GM19395 (cell line): Measurements from ENCODE around the gene HCFC1.

Experiments
- ATAC-seq: cut with Tn5 transposase; IDR thresholded peaks from one replicate; pipeline ENCODE4 v1.9.1; 2021; ENCODE audit warnings: mild to moderate bottlenecking, moderate library complexity; ENCODE audit not compliant: unreplicated experiment

HCFC1 gene

DNA sequence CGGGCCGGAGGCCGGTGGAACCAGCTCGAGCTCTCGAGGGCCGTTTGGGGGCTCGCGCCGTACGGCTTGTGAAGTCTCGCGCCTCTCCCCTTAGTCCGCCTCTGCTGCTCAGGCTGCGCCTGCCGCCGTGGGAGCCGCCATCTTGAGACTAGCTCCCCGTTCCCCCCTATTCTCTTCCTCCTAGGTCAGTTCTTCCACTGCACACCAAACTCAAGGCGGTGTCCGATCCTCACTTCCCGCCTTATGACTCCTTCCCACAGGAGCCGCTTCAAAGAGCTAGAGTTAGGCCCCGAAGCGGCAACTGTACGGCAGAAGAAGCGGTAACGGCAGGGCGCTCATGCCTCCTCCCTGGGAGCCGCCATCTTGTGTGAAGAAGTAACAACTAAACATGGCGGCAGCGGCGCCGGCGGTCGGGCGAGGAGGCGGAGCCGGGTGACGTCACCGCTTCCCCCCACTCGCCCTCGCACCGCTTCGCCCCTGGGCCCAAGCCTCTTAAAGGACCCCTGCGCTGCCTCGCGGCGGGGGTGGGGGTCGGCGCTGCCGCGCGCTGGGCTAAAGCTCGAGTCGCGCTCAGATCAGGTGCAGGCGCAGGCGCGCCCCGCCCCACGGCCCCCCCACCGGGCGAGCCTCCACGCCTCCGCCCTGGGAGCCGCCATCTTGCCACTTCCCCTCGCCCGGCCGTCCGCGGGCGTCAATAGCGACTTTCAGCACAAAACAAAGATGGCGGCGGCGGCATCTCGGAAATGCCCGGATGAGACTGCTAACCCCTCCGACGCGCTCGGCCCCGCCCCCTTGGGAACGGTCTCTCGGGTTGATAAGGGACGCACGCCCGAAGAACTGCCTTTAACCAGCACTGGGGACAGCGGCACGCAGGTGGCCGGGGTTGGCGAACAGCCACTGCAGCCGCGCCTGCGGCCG lies at the start of gene HCFC1:
HCFC1 (minus strand) TSS at position 369 of the 918 bp plus-strand sequence. CDS start 978 bp downstream, outside the sequence.
- ATAC-seq: peak; percentile 56

DNA sequence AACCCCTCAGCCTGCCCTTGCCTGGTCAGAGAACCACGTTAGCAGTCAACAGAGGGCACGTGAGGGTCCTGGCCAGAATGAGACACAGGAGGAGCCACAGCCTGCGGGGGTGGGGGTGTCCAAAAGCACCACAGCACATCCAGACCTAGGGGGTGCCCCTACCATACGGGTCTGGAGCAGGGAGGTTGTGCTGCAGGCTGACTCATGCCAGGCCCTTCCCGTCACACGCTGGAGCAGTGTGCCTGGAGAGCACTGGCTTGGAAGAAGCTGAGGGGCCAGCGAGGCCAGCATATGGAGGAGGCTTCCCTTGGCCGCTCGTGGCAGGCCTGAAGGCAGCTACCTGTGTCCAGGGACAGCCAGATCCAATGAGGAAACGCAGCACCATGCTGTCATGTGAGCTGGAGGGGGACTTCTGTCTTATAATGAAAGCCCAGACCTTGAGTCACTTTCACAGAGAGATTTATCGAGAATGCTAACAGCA lies 49.6 kb upstream of the HCFC1 start:
- no peak for ATAC-seq

DNA sequence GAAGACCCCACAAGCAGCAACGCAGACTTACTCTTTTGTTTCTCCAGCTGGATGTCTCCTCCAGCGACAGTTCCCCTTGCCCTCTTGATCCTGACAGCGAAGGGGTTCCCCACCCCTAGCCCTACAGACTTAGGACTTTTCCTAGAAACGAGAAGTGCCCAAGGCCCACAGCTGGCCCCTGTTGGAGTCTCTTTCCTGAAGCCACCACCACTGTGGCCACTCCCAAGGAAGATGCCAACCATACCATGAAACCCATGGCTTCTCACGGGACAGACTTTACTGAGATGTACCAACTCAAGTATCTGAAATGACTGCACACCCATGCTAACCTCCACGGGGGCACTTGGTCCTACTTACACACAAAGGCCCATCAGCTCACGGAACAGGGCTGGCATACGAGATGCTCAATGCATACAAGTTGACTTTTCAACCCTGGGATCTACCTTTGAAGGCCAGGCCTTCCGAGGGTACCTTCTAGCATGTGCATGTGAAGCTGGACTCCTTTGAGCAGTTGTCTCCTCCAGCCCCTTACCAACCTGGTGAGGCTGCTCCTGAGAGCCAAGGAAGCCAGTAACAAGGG lies 49.0 kb upstream of the HCFC1 start:
- peak; percentile 9 for ATAC-seq

DNA sequence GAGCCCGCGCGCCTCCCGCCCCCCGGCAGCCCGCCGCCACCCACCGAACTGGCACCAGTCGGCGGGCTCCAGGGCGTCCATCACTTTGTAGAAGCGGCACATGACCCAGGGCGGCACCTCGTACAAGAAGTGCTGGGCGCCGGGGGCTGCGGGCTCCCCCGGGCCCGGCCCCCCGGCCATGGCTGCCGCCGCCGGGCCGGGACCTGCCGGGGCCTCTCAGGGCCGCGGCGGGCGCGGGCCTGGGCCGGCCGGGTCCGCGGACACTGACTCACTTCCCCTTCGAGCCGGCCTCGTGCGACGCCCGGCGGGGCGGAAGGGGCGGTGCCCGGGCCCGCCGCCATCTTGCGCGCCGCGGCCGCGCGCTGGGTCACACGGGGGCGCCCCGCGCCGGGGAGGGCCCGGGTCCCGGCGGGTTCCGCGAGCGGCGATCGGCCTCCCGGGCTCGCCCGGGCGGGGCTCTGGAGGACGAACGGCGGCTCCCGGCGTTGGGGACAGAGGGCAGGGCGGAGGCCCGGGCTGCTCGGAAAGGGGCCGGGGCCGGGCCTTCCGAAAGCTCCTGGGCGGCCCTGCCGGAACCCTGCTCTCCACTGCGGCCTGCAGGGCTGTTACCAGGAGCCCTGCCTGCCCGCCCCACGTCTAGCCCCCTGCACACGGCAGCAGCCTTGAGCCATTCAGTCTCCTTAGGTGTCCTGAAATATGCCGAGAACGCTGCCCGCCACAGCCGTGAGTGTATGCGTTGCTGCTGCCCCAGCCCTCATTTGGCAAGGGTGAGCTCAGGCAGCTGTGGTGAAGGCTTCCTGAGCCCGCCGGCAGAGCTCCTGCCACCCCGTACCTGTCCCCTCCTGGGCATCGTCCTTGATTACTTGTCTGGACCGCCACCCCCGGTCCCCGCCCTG lies 48.3 kb upstream of the HCFC1 start, which contains the start of gene IRAK1:
IRAK1 (minus strand) TSS at position 270 of the 896 bp plus-strand sequence; CDS start at position 180, 90 bp downstream.
- peak; percentile 55 for ATAC-seq

DNA sequence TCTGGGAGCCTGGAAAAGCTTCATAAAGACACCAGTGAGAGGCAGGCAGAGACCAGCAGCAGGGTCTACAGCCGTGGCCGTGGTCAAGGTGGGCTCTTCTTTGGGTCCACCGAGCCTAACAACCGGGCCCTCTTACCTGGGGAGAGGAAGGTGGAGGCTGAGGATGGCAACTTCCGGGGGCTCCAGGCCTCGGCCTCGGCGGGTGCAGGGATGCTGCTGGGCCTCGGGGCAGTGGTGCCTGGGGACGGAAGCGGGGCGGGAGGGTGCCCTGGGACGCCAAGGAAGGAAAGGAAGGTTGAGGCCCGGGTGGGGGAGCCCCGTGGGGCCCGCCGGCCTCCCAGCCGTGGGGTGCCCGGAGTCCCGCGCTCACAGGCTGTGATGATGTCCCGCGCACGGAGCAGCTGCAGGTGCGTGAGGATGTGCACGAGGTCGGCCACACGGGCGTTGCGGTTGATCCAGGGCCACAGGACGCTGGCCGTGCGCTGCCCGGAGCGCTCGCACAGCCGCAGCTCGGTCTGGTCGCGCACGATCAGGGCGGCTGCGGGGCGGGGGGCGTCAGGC lies 47.5 kb upstream of the HCFC1 start:
- no peak for ATAC-seq

DNA sequence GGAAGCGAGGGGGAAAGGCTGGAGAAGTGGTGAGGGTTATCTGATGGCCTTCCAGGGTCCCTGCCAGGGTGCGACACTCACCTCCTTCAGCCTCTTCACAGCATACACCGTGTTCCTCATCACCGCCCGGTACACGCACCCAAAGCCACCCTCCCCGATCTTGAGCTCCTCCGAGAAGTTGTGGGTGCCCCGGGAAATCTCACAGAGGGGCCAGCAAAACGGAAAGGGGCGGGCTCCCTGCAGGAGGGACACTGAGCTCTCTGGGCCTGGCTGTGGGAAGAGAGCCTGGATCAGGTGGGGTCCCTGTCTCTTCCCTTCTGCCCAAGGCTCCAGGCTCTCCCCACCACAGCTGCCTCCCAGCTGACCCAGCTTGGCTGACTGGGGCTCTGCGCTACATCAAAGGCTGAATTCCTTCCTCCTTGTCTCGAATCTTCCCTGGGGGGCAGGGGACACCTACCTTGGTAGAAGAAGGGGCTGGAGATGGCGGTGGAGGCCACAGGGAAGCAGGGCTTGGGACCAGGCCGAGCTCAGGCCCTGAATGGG lies 47.0 kb upstream of the HCFC1 start:
- ATAC-seq: no peak

DNA sequence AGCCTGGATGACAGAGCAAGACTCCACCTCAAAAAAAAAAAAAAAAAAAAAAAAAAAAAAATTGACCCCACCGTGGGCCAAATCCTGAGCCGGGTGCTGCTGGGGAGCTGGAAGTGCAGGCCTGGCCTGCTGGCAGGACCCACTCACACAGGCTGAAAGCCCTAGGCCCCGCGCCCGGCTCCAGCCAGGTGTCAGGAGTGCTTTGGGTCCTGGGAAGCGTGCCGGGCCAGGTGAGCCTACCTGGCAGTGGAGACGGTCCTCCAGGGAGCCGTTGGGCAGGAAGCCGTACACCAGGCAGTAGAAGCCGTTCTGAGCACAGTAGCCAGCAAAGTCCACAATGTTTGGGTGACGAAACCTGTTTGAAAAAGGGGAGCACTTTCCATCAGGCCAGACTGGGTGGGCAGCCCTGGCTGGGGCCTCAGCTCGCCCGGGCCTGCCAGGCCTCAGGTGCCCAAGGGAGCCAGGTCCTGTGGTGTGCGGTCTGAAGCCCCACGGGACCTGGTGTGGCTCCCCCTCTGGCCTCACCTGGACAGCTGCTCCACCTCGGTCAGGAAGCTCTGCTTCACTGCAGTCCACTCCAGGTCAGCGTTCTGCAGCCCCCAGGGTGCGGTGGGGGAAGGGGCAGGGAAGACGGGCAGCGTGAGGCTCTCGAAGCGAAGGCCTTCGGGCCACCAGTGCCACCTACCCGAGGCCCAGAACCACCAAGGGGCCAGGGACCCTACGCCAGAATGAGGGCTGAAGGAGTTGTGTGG lies 46.3 kb upstream of the HCFC1 start:
- ATAC-seq: no peak

DNA sequence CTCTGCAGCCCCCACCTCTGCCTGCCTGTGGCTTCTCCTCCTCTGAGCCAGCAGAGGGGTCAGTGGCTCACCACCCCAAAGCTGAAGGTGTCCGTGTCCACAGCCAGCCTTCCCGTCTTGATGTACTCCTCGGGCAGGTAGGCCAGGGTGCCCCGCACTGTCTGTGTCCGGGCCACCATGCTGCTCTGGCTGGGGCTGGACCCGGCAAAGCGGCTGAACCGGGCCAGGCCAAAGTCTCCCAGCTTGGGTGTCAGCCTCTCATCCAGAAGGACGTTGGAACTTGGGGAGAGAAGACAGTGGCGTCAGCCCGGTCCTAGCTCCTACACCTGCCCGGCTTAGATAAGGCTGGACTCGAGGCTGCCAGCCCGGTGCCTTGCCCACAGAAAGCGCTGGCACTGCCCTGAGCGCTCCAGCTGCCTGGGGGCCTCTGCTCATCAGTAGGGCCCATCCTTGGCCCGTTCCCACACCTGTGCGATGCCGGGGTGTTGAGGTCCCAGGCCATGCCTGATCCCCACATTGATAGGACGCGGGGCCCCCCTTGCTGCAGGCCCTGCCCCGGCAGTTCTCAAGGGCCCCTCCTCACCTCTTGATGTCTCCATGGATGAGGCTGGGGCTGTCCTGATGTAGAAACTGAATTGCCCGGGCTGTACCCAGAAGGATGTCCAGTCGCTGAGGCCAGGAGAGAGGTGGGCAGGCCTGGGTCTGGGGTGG lies 44.9 kb upstream of the HCFC1 start:
- ATAC-seq: no peak

DNA sequence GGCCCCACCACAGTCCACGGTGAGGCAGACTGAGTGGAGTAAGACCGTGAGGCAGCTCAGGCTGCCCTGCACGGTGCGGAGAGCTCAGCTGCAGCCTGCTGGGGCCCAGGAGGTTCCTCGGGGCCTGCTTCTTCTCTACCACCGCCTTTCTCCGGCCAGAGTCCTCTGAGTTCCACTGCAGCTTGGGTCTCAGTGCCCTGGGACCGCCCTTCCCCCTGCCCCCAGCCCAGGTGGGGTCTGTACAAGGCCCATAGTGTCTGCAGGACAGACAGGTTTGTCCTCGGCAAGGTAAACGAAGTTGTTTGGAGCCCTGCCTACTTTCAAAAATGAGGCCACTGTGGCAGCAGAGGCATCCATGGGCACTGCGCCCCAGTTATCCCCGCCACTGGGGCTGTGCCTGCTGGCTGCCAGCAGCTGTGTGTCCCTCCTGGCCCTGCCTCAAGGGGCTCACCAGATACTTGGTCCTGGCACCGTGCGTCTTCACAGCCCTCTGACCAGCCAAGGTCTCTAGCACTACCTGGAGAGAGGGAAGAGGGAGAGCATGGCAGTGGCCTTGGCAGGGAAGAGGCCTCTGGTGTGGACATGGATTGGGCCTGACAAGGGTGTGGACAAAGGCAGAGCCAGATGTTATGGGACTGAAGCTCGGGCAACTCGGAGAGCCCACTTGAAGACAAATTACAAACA lies 44.1 kb upstream of the HCFC1 start:
- ATAC-seq: no peak

DNA sequence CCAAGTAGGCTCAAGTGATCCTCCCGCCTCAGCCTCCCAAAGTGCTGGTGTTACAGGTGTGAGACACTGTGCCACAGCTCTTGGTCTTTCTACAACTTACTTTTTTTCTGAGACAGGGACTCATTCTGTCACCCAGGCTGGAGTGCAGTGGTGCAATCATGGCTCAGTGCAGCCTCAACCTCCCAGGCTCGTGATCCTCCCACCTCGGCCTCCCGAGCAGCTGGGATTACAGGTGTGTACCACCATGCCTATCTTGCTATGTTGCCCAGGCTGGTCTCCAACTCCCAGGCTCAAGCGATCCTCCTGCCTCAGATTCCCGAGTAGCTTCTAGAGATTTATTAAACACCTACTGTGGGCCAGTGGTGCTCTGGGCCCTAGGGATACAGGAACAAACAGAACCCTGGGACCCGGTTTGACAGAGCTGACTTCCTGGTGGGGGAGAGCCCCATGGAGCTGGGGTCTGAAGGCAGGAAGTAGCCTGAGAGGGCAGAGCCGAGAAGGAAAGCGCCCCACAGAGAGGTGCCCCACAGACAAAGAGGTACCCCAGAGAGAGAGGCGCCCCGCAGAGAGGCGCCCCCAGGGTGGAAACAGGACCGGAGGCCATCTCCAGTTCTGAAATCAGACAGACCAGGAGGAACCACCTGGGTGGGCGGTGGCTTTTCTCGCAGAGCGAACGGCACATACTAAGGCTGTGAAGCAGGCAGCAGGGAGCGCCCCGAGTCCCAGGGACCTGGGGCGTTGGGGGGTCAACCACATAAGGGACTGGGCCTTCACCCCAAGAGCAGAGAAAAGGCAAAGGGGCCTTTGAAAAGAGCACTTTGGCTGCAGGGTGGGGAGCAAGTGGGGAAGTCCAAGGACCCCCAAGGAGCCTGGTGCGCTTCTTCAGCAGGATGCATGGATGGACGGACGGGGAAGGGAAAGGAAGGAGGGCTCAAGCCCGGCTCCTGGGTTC lies 43.1 kb upstream of the HCFC1 start:
- no peak for ATAC-seq

DNA sequence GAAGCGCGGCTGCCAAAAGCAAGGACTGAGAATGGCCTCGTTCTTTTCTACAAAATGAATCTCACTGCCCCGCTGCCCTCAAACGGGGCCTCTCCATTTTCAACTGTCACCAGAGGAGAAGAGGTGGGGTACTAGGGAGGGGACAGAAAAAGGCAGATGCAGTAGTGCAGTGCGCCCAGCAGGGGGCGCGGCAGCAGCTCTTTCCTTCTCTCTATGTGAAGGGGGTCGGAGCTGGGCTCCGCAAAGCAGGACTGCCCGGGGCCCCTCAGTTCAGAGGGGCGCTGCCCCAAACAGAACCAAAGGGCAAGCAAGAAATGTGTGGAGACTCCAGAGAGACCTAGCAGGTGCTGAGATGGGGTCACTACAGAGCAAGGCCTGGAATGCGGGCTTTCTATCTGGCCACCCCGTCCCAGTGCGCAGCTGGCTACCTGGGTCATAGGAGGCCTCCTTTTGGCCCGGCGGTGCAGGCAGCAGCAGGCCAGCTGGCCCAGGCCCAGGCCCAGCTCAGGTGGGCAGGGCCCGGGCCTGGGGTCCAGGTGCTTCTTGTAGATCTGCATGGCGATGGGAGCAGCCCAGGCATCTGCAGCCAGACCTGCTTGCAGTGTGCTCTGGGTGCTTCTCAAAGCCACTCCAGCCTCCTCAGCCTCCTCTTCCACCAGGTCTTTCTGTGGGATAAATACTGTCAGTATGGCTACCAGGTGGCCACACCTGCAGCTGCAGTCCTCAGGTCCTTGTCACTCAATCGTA lies 42.2 kb upstream of the HCFC1 start:
- ATAC-seq: no peak

DNA sequence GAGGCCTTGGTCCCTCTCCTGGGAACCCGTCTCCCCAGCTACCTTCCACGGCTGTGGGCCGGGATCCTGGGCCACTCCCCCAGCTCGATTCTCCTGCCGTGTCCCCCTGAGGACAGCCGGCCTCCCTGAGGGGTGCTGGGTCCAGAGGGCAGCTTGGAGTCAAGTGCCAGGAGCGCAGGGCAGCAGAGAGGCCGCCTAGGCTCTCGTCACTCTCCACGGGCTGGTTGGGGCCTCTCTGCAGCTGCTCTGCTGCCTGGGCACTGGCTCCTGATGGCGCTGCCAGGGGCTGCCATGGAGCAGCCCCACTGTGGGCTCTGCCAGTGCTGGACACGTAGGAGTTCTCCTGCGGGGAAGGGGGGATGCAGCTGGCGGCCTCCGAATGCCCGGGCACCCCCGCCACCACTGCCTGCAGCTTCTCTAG lies 41.4 kb upstream of the HCFC1 start:
- no peak for ATAC-seq

DNA sequence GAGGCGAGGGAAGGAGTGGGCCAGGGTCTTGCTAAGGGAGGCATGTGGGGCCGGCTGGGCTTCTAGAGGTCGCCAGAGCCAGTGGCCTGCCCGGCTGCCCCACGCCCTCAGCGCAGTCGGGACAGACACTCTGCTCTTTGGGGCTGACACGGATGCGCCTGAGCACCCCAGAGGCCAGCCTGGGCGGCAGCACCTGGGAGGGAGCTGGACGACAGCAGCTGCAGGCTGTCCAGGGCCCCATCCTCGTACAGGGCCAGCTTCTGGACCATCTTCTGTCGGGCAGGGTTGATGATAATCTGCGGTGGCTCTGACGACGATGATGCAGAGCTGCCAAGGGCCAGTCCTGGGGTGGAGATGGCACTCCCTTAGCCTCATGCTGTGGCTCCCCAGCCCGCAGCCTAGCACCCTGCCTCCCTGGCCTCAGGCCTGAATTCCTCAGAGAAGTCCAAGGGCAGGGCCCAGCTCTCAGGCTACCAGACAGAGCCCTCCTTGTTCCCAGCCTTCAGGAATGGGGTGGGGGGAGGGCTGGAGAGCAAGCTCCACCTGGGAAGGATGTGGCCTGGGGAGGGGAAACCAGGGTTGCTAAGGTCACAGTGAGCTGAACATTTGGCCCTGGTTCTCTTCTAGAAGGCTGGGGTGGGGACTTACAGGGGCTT lies 40.8 kb upstream of the HCFC1 start:
- ATAC-seq: no peak

DNA sequence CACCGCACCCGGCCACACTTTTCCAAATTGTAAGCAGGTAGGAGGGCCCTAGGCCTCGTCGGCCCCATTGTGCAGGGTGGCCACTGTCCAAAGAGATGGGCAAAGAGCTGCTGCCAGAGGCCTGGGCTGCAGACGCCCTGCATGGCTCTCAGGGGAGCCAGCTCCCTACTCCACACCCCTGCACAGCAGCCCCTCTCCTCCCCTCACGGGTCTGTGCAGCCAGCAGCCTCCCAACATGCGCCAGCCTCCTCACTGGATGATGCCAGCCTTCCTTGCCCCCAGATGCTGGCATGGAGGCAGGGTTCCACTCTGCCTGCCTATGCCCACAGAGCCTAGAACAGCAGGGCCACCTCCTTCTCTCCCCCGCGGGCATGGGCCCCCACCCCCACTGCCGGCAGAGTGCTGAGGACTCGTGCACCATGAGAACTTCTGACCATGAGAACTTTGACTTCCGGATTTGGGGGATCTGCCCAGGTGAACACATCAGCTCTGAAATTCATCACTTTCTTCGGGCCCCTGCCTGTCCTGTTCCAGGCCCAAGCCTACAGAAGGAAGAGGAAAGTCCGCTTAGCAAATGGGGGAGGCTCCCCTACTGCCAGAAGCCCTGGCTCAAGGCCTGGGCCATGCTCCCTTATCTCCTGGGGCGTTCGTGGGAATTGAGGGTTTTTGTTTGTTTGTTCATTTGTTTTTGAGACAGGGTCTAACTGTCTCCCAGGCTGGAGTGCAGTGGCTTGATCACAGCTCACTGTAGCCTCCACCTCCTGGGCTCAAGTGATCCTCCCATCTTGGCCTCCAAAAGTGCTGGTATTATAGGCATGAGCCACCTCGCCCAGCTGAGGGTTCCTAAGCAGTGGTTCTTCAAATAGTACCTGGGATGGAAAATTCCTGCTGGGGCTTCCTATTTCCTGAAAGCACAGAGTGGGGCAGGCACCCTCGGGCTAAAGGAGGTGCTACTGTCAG lies 40.0 kb upstream of the HCFC1 start:
- ATAC-seq: no peak
